ENCODE data around the gene RFX3.
A peak's percentile ranks its signal among the peaks of the same experiment; 100 is the strongest.

The RFX3 gene

GRCh38 chr9:3241290-3241689 lies 284.5 kb downstream of the RFX3 start:
- H3K4me3 ChIP-seq (ENCODE audit: low read length) = no peak overlapping the region
- TF ChIP-seq, protein P1, sequence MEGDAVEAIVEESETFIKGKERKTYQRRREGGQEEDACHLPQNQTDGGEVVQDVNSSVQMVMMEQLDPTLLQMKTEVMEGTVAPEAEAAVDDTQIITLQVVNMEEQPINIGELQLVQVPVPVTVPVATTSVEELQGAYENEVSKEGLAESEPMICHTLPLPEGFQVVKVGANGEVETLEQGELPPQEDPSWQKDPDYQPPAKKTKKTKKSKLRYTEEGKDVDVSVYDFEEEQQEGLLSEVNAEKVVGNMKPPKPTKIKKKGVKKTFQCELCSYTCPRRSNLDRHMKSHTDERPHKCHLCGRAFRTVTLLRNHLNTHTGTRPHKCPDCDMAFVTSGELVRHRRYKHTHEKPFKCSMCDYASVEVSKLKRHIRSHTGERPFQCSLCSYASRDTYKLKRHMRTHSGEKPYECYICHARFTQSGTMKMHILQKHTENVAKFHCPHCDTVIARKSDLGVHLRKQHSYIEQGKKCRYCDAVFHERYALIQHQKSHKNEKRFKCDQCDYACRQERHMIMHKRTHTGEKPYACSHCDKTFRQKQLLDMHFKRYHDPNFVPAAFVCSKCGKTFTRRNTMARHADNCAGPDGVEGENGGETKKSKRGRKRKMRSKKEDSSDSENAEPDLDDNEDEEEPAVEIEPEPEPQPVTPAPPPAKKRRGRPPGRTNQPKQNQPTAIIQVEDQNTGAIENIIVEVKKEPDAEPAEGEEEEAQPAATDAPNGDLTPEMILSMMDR (conservative IDR thresholded peaks at IDR 0.05; ENCODE audit: low read length) = no peak
- no peak for DNase-seq (ENCODE audit: low read depth)

- TF ChIP-seq, protein P1 (conservative IDR thresholded peaks at IDR 0.05; ENCODE audit: low read length) = peak; percentile 88
- no peak overlapping the region for H3K4me3 ChIP-seq (ENCODE audit: low read length)
- peak; percentile 56 for DNase-seq (ENCODE audit: low read depth)
Observed at GRCh38 chr9:3240656-3241268, 285.0 kb downstream of the RFX3 start.

DNA sequence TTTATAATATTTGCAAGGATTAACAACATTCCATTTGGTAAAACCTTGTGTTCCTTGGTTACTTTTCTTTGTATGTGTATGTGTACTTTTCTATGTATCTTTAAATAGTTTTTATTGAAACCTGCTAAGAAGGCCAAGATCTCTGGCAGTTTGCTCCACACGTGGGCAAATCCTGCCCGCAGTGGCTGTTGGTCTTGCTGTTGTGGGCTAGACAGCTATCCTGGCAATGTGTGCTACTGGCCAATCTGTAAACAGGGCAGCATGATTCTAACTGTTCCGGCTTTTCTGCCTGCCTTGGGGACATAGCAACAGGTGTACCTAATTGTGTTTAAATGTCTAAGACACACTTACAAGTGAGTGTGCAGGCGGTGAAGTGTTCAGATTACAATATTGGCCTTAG lies 286.6 kb downstream of the RFX3 start:
- TF ChIP-seq, protein P1 (conservative IDR thresholded peaks at IDR 0.05; ENCODE audit: low read length) = no peak
- no peak for DNase-seq (ENCODE audit: low read depth)
- H3K4me3 ChIP-seq (ENCODE audit: low read length) = no peak overlapping the region

GRCh38 chr9:3238236-3238635 lies 287.6 kb downstream of the RFX3 start:
- TF ChIP-seq, protein P1 (conservative IDR thresholded peaks at IDR 0.05; ENCODE audit: low read length) = no peak
- no peak overlapping the region for H3K4me3 ChIP-seq (ENCODE audit: low read length)
- DNase-seq (ENCODE audit: low read depth) = peak; percentile 56

DNA sequence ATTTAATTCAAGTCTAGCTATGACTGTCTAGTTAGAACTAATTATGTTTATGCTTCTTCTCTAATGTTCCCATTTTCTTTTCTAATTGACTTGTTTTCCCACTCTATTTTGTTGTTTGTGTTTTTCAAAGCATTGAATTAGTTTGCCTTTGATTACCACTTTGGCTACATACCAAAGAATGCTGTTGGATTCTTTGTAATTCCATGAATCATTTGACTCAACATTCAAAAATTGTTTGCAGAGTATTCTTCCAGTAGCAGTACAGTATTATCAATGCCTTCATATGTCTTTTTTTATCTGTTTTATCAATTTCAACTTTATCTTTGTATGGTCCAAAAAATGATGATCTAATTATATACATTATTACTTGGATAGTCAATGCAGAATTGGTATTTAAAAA lies 288.7 kb downstream of the RFX3 start:
- DNase-seq (ENCODE audit: low read depth) = peak; percentile 20
- no peak overlapping the region for H3K4me3 ChIP-seq (ENCODE audit: low read length)
- TF ChIP-seq, protein P1 (conservative IDR thresholded peaks at IDR 0.05; ENCODE audit: low read length) = no peak

DNA sequence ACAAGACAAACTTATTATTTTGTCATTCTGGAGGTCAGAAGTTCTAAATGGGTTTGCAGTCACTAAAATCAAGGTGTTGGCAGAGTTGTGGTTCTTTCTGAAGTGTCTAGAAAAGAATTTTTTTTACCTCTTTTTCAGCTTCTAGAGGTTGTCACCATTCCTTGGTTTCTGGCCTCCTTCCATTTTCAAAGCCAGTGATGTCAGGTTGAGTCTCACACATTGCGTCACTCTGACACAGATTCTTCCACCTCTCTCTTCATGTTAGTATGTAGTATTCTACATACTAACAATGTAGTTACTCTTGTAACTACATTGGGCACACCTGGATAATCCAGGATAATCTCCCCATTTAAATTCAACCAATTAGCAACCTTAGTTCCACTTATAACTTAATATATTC lies 290.3 kb downstream of the RFX3 start:
- DNase-seq (ENCODE audit: low read depth) = no peak
- TF ChIP-seq, protein P1 (conservative IDR thresholded peaks at IDR 0.05; ENCODE audit: low read length) = no peak
- H3K4me3 ChIP-seq (ENCODE audit: low read length) = no peak overlapping the region

- no peak for DNase-seq (ENCODE audit: low read depth)
- TF ChIP-seq, protein P1 (conservative IDR thresholded peaks at IDR 0.05; ENCODE audit: low read length) = no peak
- no peak overlapping the region for H3K4me3 ChIP-seq (ENCODE audit: low read length)
Observed at GRCh38 chr9:3224931-3225330, 300.9 kb downstream of the RFX3 start.
